Hematopoietic multipotent progenitor cell treated with erythropoietin and hydrocortisone succinate and interleukin-3 and kit ligand, for 6 days (in vitro differentiated cells): ENCODE data around the gene FKBP3.
"Not testable (repeated sequence)": the region's sequence is repeated elsewhere in the genome, so short reads cannot be mapped to it uniquely, and the experiment has no call there.

ENCODE experiments used
- DNase-seq: peaks from one replicate; pipeline ENCODE4 v3.0.0-alpha.2; 2015

The FKBP3 gene

GRCh38 chr14:45134051-45134958 is at the start of gene FKBP3:
TSS of gene FKBP3 (minus strand) at chr14:45134481. CDS start at chr14:45134456, 25 bp downstream.
- DNase-seq, result peak; percentile 100

- DNase-seq, result no peak
These were observed 47.5 kb upstream of the FKBP3 start for GRCh38 chr14:45181806-45182205.

- no peak for DNase-seq
These were observed 47.0 kb upstream of the FKBP3 start for GRCh38 chr14:45181329-45181728.

- peak; percentile 55 for DNase-seq
These were observed 42.8 kb upstream of the FKBP3 start for GRCh38 chr14:45177076-45177475.

GRCh38 chr14:45169906-45170305 is 35.6 kb upstream of the FKBP3 start:
- no peak for DNase-seq

GRCh38 chr14:45156067-45156466 is 21.8 kb upstream of the FKBP3 start:
- no peak for DNase-seq

GRCh38 chr14:45150386-45150890 is 16.2 kb upstream of the FKBP3 start:
- no peak for DNase-seq

GRCh38 chr14:45149602-45150001 is 15.3 kb upstream of the FKBP3 start:
- no peak for DNase-seq

- no peak for DNase-seq
These were observed 10.9 kb upstream of the FKBP3 start for GRCh38 chr14:45145214-45145613.

GRCh38 chr14:45144658-45145057 is 10.4 kb upstream of the FKBP3 start:
- DNase-seq, result no peak

- not testable (repeated sequence) for DNase-seq
These were observed 7.8 kb upstream of the FKBP3 start for GRCh38 chr14:45142083-45142482.

- DNase-seq, result no peak
These were observed 6.4 kb upstream of the FKBP3 start for GRCh38 chr14:45140661-45141187.

GRCh38 chr14:45136399-45136798 is 2.1 kb upstream of the FKBP3 start:
- no peak for DNase-seq

- DNase-seq, result peak; percentile 99
These were observed 1.5 kb upstream of the FKBP3 start, which contains the start of gene FANCM for GRCh38 chr14:45135659-45136395. TSS of gene FANCM (plus strand) at chr14:45135930. CDS start at chr14:45136032, 102 bp downstream.

GRCh38 chr14:45135156-45135555 is 875 bp upstream of the FKBP3 start:
- peak; percentile 32 for DNase-seq

- peak; percentile 27 for DNase-seq
These were observed 614 bp downstream of the FKBP3 start for GRCh38 chr14:45133683-45134050.

- no peak for DNase-seq
These were observed 5.2 kb downstream of the FKBP3 start for GRCh38 chr14:45128963-45129629.

GRCh38 chr14:45125754-45126153 is 8.5 kb downstream of the FKBP3 start:
- DNase-seq, result no peak

GRCh38 chr14:45123271-45123670 is 11.0 kb downstream of the FKBP3 start:
- peak; percentile 89 for DNase-seq

- DNase-seq, result peak; percentile 59
These were observed 14.2 kb downstream of the FKBP3 start for GRCh38 chr14:45120096-45120495.

GRCh38 chr14:45118594-45118993 is 15.7 kb downstream of the FKBP3 start:
- DNase-seq, result no peak

- DNase-seq, result no peak
These were observed 20.0 kb downstream of the FKBP3 start for GRCh38 chr14:45114327-45114726.
